HEK293 (cell line): ENCODE data around the gene FOXD3.
A peak's percentile ranks its signal among the peaks of the same experiment; 100 is the strongest.

ENCODE experiments used
- EGR2 ChIP-seq: fragments of 450-650 bp; formaldehyde crosslinking; IDR thresholded peaks from 2 replicates; pipeline ENCODE4 v1.5.1; 2016; ENCODE audit warnings: low read depth, missing biosample characterization, missing genetic modification characterization
- GLIS1 ChIP-seq: fragments of 450-650 bp; formaldehyde crosslinking; IDR thresholded peaks from 2 replicates; pipeline ENCODE4 v1.5.1; 2016; ENCODE audit warnings: missing biosample characterization, missing genetic modification characterization
- KLF16 ChIP-seq: fragments of 450-650 bp; formaldehyde crosslinking; IDR thresholded peaks from 2 replicates; pipeline ENCODE4 v1.5.1; 2017; ENCODE audit warnings: missing biosample characterization, missing genetic modification characterization
- MEIS1 ChIP-seq: sonication (generic); formaldehyde crosslinking; IDR thresholded peaks from 2 replicates; pipeline ENCODE4 v1.8.1; 2022; ENCODE audit warnings: missing genetic modification reagents, mild to moderate bottlenecking, borderline replicate concordance
- PBX3 ChIP-seq: sonication (generic); formaldehyde crosslinking; IDR thresholded peaks from 2 replicates; pipeline ENCODE4 v1.8.1; 2022; ENCODE audit warnings: mild to moderate bottlenecking, moderate library complexity, missing genetic modification reagents
- TRIM28 ChIP-seq: IDR thresholded peaks from 2 replicates; pipeline ENCODE4 v1.6.1; 2011; ENCODE audit warnings: low read length, control low read depth, borderline replicate concordance
- ZBTB6 ChIP-seq: fragments of 450-650 bp; formaldehyde crosslinking; IDR thresholded peaks from 2 replicates; pipeline ENCODE4 v1.5.1; 2017; ENCODE audit warnings: missing biosample characterization, missing genetic modification characterization
- ZNF121 ChIP-seq: fragments of 450-650 bp; formaldehyde crosslinking; IDR thresholded peaks from 2 replicates; pipeline ENCODE4 v1.5.1; 2016; ENCODE audit warnings: missing biosample characterization, missing genetic modification characterization
- ZNF138 ChIP-seq: fragments of 450-650 bp; formaldehyde crosslinking; IDR thresholded peaks from 2 replicates; pipeline ENCODE4 v1.5.1; 2016; ENCODE audit warnings: missing biosample characterization, missing genetic modification characterization, borderline replicate concordance
- ZNF169 ChIP-seq: fragments of 450-650 bp; formaldehyde crosslinking; IDR thresholded peaks from 2 replicates; pipeline ENCODE4 v1.5.1; 2016; ENCODE audit warnings: missing biosample characterization, missing genetic modification characterization
- ZNF18 ChIP-seq: fragments of 450-650 bp; formaldehyde crosslinking; IDR thresholded peaks from 2 replicates; pipeline ENCODE4 v1.5.1; 2016; ENCODE audit warnings: missing biosample characterization, missing genetic modification characterization
- ZNF223 ChIP-seq: fragments of 450-650 bp; formaldehyde crosslinking; IDR thresholded peaks from 2 replicates; pipeline ENCODE4 v1.5.1; 2016; ENCODE audit warnings: missing biosample characterization, missing genetic modification characterization
- ZNF24 ChIP-seq: fragments of 450-650 bp; formaldehyde crosslinking; IDR thresholded peaks from 2 replicates; pipeline ENCODE4 v1.5.1; 2016; ENCODE audit warnings: missing biosample characterization, missing genetic modification characterization
- ZNF354C ChIP-seq: fragments of 450-650 bp; formaldehyde crosslinking; IDR thresholded peaks from 2 replicates; pipeline ENCODE4 v1.5.1; 2016; ENCODE audit warnings: missing biosample characterization, missing genetic modification characterization, low read depth, borderline replicate concordance
- ZNF391 ChIP-seq: fragments of 450-650 bp; formaldehyde crosslinking; IDR thresholded peaks from 2 replicates; pipeline ENCODE4 v1.5.1; 2016; ENCODE audit warnings: low read depth, missing biosample characterization, missing genetic modification characterization, borderline replicate concordance
- ZNF394 ChIP-seq: fragments of 450-650 bp; formaldehyde crosslinking; IDR thresholded peaks from 2 replicates; pipeline ENCODE4 v1.5.1; 2016; ENCODE audit warnings: missing biosample characterization, missing genetic modification characterization, mild to moderate bottlenecking, moderate library complexity, borderline replicate concordance
- ZNF48 ChIP-seq: fragments of 450-650 bp; formaldehyde crosslinking; IDR thresholded peaks from 2 replicates; pipeline ENCODE4 v1.5.1; 2016; ENCODE audit warnings: missing biosample characterization, missing genetic modification characterization
- ZNF513 ChIP-seq: fragments of 450-650 bp; IDR thresholded peaks from 2 replicates; pipeline ENCODE4 v1.5.1; 2018; ENCODE audit warnings: missing biosample characterization, missing genetic modification characterization
- ZNF518A ChIP-seq: fragments of 450-650 bp; formaldehyde crosslinking; conservative IDR thresholded peaks from 2 replicates; pipeline ENCODE4 v1.5.1; 2016; ENCODE audit warnings: low read depth, missing biosample characterization, missing genetic modification characterization
- ZNF560 ChIP-seq: fragments of 450-650 bp; formaldehyde crosslinking; IDR thresholded peaks from 2 replicates; pipeline ENCODE4 v1.5.1; 2017; ENCODE audit warnings: missing biosample characterization, missing genetic modification characterization, borderline replicate concordance
- ZNF621 ChIP-seq: fragments of 450-650 bp; formaldehyde crosslinking; IDR thresholded peaks from 2 replicates; pipeline ENCODE4 v1.5.1; 2017; ENCODE audit warnings: missing biosample characterization, missing genetic modification characterization
- ZNF623 ChIP-seq: fragments of 450-650 bp; formaldehyde crosslinking; IDR thresholded peaks from 2 replicates; pipeline ENCODE4 v1.5.1; 2016; ENCODE audit warnings: missing biosample characterization, missing genetic modification characterization
- ZNF704 ChIP-seq: fragments of 450-650 bp; formaldehyde crosslinking; IDR thresholded peaks from 2 replicates; pipeline ENCODE4 v1.5.1; 2016; ENCODE audit warnings: missing biosample characterization, missing genetic modification characterization
- ZSCAN18 ChIP-seq: fragments of 450-650 bp; formaldehyde crosslinking; IDR thresholded peaks from 2 replicates; pipeline ENCODE4 v1.5.1; 2016; ENCODE audit warnings: missing biosample characterization, missing genetic modification characterization
- ZSCAN23 ChIP-seq: fragments of 450-650 bp; formaldehyde crosslinking; IDR thresholded peaks from 2 replicates; pipeline ENCODE4 v1.5.1; 2016; ENCODE audit warnings: missing biosample characterization, missing genetic modification characterization

Gene FOXD3

GRCh38 chr1:63323865-63324778 is 1.8 kb downstream of the FOXD3 start (continued):
- no peak for TF ChIP-seq ZNF394
- no peak for TF ChIP-seq EGR2 (tag by site-specific recombination)
- no peak for TF ChIP-seq ZBTB6 (tag by site-specific recombination)
- no peak for TF ChIP-seq ZNF391 (tag by site-specific recombination)
- TF ChIP-seq ZSCAN18 (tag by site-specific recombination): no peak
- no peak for TF ChIP-seq ZNF138 (tag by site-specific recombination)
- TF ChIP-seq ZNF18 (tag by site-specific recombination): no peak
- TF ChIP-seq ZNF621 (tag by site-specific recombination): no peak
- no peak for TF ChIP-seq ZNF354C (tag by site-specific recombination)
- peak; percentile 76; the same call in 1 of the 2 replicates for TF ChIP-seq PBX3 (CRISPR knock-in tag)
- no peak for TF ChIP-seq ZNF704 (tag by site-specific recombination)
- peak; percentile 37; the same call in 1 of the 2 replicates for TF ChIP-seq ZNF623 (tag by site-specific recombination)
- TF ChIP-seq ZNF513 (tag by site-specific recombination): no peak
- TF ChIP-seq ZNF48 (tag by site-specific recombination): no peak
- no peak for TF ChIP-seq ZNF560 (tag by site-specific recombination)
- no peak for TF ChIP-seq ZNF24 (tag by site-specific recombination)
- TF ChIP-seq ZSCAN23: no peak
- TF ChIP-seq ZNF121: no peak
- TF ChIP-seq ZNF223 (tag by site-specific recombination): no peak
- no peak for TF ChIP-seq GLIS1 (tag by site-specific recombination)
- TF ChIP-seq MEIS1: no peak
- TF ChIP-seq TRIM28: no peak
- no peak for TF ChIP-seq KLF16
- no peak for TF ChIP-seq ZNF169 (tag by site-specific recombination)
- TF ChIP-seq ZNF518A: no peak
